DOHH2 (cell line): Measurements from ENCODE around the gene FKBP8.
A peak's percentile ranks its signal among the peaks of the same experiment; 100 is the strongest.

Experiments
- H3F3A ChIP-seq: fragments of 200-600 bp; sonication (generic), shearing (Covaris generic); 2 replicates; pipeline ENCODE4 v1.6.0; 2016; ENCODE audit warnings: antibody characterized with exemption, mild to moderate bottlenecking; ENCODE audit not compliant: control insufficient read depth, insufficient read depth
- H3K27ac ChIP-seq: fragments of 200-600 bp; sonication (generic); 2 replicates; pipeline ENCODE4 v1.5.1; 2014; ENCODE audit warnings: low read depth, mild to moderate bottlenecking, low read length, moderate library complexity
- H3K27me3 ChIP-seq: fragments of 200-600 bp; sonication (generic); 2 replicates; pipeline ENCODE4 v1.6.1; 2014; ENCODE audit warnings: mild to moderate bottlenecking, low read length, mixed read lengths; ENCODE audit not compliant: control insufficient read depth
- H3K36me3 ChIP-seq: fragments of 200-600 bp; sonication (generic); 2 replicates; pipeline ENCODE4 v1.6.1; 2014; ENCODE audit warnings: mild to moderate bottlenecking, low read length, moderate library complexity, mixed read lengths; ENCODE audit not compliant: control insufficient read depth
- H3K4me1 ChIP-seq: fragments of 200-600 bp; sonication (generic); 2 replicates; pipeline ENCODE4 v1.6.1; 2014; ENCODE audit warnings: mild to moderate bottlenecking, low read length, mixed read lengths; ENCODE audit not compliant: control insufficient read depth
- H3K4me2 ChIP-seq: fragments of 200-600 bp; sonication (generic); 2 replicates; pipeline ENCODE4 v1.6.0; 2014; ENCODE audit warnings: mild to moderate bottlenecking, low read length, moderate library complexity
- H3K4me3 ChIP-seq: fragments of 200-600 bp; sonication (generic); 2 replicates; pipeline ENCODE4 v1.5.1; 2014; ENCODE audit warnings: mild to moderate bottlenecking, low read length, mixed read lengths
- H3K79me2 ChIP-seq: fragments of 200-600 bp; sonication (generic); 2 replicates; pipeline ENCODE4 v1.6.1; 2014; ENCODE audit warnings: mild to moderate bottlenecking, low read length, mixed read lengths; ENCODE audit not compliant: control insufficient read depth
- H3K9me2 ChIP-seq: fragments of 200-600 bp; sonication (generic); replicated peaks from 2 replicates; pipeline ENCODE4 v1.6.1; 2014; ENCODE audit warnings: mild to moderate bottlenecking, low read length, mixed read lengths; ENCODE audit not compliant: control insufficient read depth
- H3K9me3 ChIP-seq: fragments of 200-600 bp; sonication (generic); 2 replicates; pipeline ENCODE4 v1.6.1; 2014; ENCODE audit warnings: antibody characterized with exemption, low read length, mixed read lengths; ENCODE audit not compliant: control insufficient read depth, insufficient read depth
- H4K20me1 ChIP-seq: fragments of 200-600 bp; sonication (generic); 2 replicates; pipeline ENCODE4 v1.6.0; 2014; ENCODE audit warnings: low read depth, mild to moderate bottlenecking, antibody characterized with exemption, low read length, moderate library complexity; ENCODE audit not compliant: control insufficient read depth, insufficient read depth
- CTCF ChIP-seq: fragments of 200-600 bp; sonication (generic); IDR thresholded peaks from one replicate; pipeline ENCODE4 v1.5.1; 2014; ENCODE audit warnings: antibody characterized with exemption, mild to moderate bottlenecking, low read depth, low read length; ENCODE audit not compliant: poor library complexity, severe bottlenecking
- EZH2phosphoT487 ChIP-seq: fragments of 200-600 bp; sonication (generic); IDR thresholded peaks from 2 replicates; pipeline ENCODE4 v1.6.1; 2017; ENCODE audit warnings: borderline replicate concordance, mild to moderate bottlenecking, antibody characterized with exemption, low read length, moderate library complexity, mixed read lengths

FKBP8 gene

GRCh38 chr19:18522124-18522861 lies 21.1 kb downstream of the FKBP8 start:
- H3K9me2 ChIP-seq: no peaks in the 10 kb centered on the region
- peak overlapping the region; percentile 68 for H3K4me2 ChIP-seq
- peaks cover 46% of the 10 kb centered on the region for H3K79me2 ChIP-seq
- H3K4me3 ChIP-seq: peak overlapping the region; percentile 98
- H3K27ac ChIP-seq: no peak overlapping the region
- H4K20me1 ChIP-seq: peaks cover 5% of the 10 kb centered on the region; the same call in 1 of the 2 replicates
- H3K9me3 ChIP-seq: no peaks in the 10 kb centered on the region
- peaks cover 8% of the 10 kb centered on the region for H3K36me3 ChIP-seq
- H3F3A ChIP-seq: no peaks in the 10 kb centered on the region
- no peaks in the 10 kb centered on the region for H3K27me3 ChIP-seq
- peaks cover 10% of the 10 kb centered on the region for H3K4me1 ChIP-seq
- no peak for TF ChIP-seq EZH2phosphoT487
- TF ChIP-seq CTCF: no peak

GRCh38 chr19:18521692-18522123 lies 21.7 kb downstream of the FKBP8 start, which contains the start of gene ELL:
TSS of gene ELL (minus strand) at chr19:18522070. CDS start at chr19:18522055, 15 bp downstream.
- H3K27me3 ChIP-seq: no peaks in the 10 kb centered on the region
- peaks cover 8% of the 10 kb centered on the region for H3K36me3 ChIP-seq
- peaks cover 10% of the 10 kb centered on the region for H3K4me1 ChIP-seq
- peaks cover 52% of the 10 kb centered on the region for H3K79me2 ChIP-seq
- peak within 1 kb of the TSS; percentile 88 for H3K4me2 ChIP-seq
- peak within 1 kb of the TSS; percentile 98 for H3K4me3 ChIP-seq
- H3K9me2 ChIP-seq: no peaks in the 10 kb centered on the region
- H3K27ac ChIP-seq: peak within 1 kb of the TSS; percentile 58
- no peaks in the 10 kb centered on the region for H3F3A ChIP-seq
- TF ChIP-seq CTCF (no peak), EZH2phosphoT487 (no peak)
- no peaks in the 10 kb centered on the region for H3K9me3 ChIP-seq
- peaks cover 5% of the 10 kb centered on the region; the same call in 1 of the 2 replicates for H4K20me1 ChIP-seq

- H3K9me2 ChIP-seq: no peaks in the 10 kb centered on the region
- H3K4me1 ChIP-seq: peaks cover 10% of the 10 kb centered on the region
- no peak for TF ChIP-seq CTCF
- no peak for TF ChIP-seq EZH2phosphoT487
- peaks cover 8% of the 10 kb centered on the region for H3K36me3 ChIP-seq
- no peaks in the 10 kb centered on the region for H3K9me3 ChIP-seq
- H3K4me3 ChIP-seq: peak overlapping the region; percentile 98
- H3F3A ChIP-seq: no peaks in the 10 kb centered on the region
- peaks cover 5% of the 10 kb centered on the region; the same call in 1 of the 2 replicates for H4K20me1 ChIP-seq
- no peaks in the 10 kb centered on the region for H3K27me3 ChIP-seq
- H3K79me2 ChIP-seq: peaks cover 58% of the 10 kb centered on the region
- H3K4me2 ChIP-seq: peak overlapping the region; percentile 88
- peak overlapping the region; percentile 58 for H3K27ac ChIP-seq
These were observed 22.3 kb downstream of the FKBP8 start for GRCh38 chr19:18520848-18521691.
